ENCODE results near the gene PDK1. TPM values are rescaled to one million over a fixed set of nuclear protein-coding genes. Genes with fewer than 3 reads are reported as not detected.
"Not testable (repeated sequence)": the region's sequence is repeated elsewhere in the genome, so short reads cannot be mapped to it uniquely, and the experiment has no call there.

Gene PDK1
- 48.3 TPM for polyA plus RNA-seq (2012; ENCODE audit: missing spikeins)

DNA sequence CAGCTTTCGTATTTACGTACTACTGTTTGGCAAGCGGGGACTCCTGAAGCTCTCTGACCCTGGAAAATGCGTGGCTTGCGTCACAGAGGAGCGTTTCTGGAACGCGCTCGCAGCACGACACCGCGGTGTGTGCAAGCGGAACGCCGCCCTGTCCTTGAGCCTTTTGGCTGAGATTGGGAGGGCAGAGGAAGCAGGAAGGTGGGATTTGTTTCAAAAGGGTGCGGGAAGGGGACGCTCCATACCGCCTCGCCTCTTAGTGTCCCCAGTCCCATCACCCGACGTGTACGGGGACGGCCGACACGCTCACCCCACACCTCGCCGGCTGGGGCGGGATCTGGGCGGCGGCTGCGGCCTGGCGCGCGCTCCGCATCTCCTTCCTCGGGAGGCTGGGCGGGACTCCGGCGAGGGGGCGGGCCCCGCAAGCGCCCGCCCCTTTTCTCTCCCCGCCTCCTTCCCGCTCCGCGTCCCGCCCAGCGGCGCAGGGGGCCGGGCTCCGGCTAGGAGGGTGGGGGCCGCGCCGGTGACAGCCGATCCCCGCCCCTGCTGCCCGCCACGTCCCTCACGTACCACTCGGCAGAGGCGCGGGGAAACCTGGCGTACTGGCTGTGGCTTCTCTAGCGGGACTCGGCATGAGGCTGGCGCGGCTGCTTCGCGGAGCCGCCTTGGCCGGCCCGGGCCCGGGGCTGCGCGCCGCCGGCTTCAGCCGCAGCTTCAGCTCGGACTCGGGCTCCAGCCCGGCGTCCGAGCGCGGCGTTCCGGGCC, at the start of gene PDK1:
Gene PDK1, plus strand, starts transcription at position 569 of the 762 bp plus-strand sequence. Its CDS starts 61 bp downstream, at position 630.
- FAIRE-seq = peak; percentile 94
- TF ChIP-seq POLR2AphosphoS5 (IDR thresholded peaks at IDR 0.05; ENCODE audit: low read depth, low read length) = peak; percentile 76
- TF ChIP-seq POLR2A (IDR thresholded peaks at IDR 0.05; ENCODE audit: low read depth, low read length) = peak; percentile 90
- TF ChIP-seq TAF1 (IDR thresholded peaks at IDR 0.05; ENCODE audit: borderline replicate concordance, low read depth, low read length) = peak; percentile 35; the same call in 1 of the 2 replicates
- DNase-seq (ENCODE audit: insufficient read length) = peak; percentile 74

DNA sequence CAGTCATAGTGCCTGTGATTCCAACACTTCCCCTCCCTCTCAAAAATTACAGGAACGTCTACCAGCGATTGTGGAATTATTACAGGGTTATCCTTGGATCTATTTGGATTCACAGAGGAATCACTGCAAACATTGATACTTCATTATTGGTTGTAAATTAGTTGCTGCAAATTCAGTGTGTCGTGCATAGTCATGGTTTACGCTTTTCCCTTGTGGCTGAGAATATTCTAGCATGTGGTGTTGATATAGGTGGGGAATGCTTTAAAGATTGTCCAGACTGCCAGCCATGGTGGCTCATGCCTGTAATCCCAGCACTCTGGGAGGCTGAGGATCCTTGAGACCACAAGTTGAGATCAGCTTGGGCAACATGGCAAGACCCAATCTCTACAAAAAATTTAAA, 48.7 kb upstream of the PDK1 start:
- FAIRE-seq (no peak), DNase-seq (ENCODE audit: insufficient read length) (no peak)
- TF ChIP-seq POLR2A (IDR thresholded peaks at IDR 0.05; ENCODE audit: low read depth, low read length) (no peak), POLR2AphosphoS5 (IDR thresholded peaks at IDR 0.05; ENCODE audit: low read depth, low read length) (no peak), TAF1 (IDR thresholded peaks at IDR 0.05; ENCODE audit: borderline replicate concordance, low read depth, low read length) (no peak)

DNA sequence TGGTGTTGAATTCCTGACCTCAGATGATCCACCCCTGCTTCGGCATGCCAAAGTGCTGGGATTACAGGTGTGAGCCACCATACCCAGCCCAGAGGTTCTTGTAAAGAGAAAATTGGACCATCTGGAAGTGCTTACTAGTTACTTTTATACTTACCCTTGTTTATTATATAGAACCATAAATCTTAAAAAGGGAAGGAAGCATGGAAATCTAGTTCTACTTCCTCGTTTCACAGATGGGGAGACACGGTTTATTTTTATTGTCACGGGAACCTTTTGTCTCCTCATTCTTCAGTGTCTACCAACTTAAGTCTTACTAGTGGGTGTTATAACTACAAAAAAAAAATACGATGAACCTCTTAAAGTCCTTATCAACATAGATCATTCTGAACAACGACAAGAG, 45.8 kb upstream of the PDK1 start:
- DNase-seq (ENCODE audit: insufficient read length) (no peak), FAIRE-seq (no peak)
- no peak for TF ChIP-seq POLR2A (IDR thresholded peaks at IDR 0.05; ENCODE audit: low read depth, low read length)

DNA sequence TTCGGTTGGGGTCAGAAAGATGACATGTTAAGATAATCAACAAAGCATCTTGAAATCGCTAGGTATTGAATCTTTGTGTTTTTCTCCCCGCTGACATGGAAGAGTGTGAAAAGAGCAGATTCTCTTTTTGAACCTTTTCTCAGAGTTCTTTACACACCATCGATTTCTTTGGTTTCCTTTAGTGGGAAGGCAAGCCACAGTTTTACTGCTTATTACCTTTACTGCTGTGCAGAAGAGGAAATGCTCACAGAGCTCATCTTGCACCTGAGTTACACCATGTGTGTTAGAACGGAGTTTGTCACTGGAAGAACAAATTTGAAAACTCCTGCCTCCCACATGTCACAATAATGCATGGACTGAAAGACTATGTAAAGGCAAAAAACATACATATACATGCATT, 45.3 kb upstream of the PDK1 start:
- FAIRE-seq (no peak), DNase-seq (ENCODE audit: insufficient read length) (no peak)
- no peak for TF ChIP-seq POLR2AphosphoS5 (IDR thresholded peaks at IDR 0.05; ENCODE audit: low read depth, low read length)
- TF ChIP-seq POLR2A (IDR thresholded peaks at IDR 0.05; ENCODE audit: low read depth, low read length) = no peak
- TF ChIP-seq TAF1 (IDR thresholded peaks at IDR 0.05; ENCODE audit: borderline replicate concordance, low read depth, low read length) = no peak

DNA sequence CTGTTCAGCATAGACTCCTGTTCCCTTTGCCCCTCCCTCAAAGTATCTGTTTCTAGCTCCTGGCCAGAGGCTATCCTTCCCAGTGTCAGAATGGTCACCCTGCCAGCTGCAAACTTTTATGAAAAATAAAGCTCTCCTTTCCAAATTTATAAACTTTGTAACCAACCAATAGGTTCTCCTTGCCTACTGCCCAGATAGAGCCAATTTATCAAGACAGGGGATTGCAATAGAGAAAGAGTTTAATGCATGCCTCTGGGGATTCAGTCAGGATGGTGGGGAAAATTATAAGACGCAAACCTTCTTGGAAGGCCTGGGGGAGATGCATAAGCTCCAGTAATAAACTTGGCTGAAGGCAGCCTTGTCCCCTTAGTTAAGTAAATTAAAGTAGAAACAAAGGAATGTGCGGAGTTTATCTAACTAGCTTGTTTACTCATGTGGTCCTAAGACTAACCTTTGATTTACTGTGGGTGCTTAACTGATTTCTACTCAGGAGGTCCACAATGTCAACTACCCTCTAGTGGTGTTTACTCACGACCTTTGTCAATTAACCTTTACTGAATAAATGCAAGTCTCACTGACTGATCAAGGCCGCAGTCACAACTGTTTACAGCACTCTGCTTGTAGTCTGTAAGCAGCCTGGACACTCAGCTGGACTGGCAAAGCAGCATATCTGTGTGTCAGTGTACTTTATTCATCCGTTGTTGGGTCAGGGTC, 42.9 kb upstream of the PDK1 start:
- FAIRE-seq = no peak
- DNase-seq (ENCODE audit: insufficient read length) = no peak
- TF ChIP-seq POLR2A (IDR thresholded peaks at IDR 0.05; ENCODE audit: low read depth, low read length) (no peak), TAF1 (IDR thresholded peaks at IDR 0.05; ENCODE audit: borderline replicate concordance, low read depth, low read length) (no peak), POLR2AphosphoS5 (IDR thresholded peaks at IDR 0.05; ENCODE audit: low read depth, low read length) (no peak)

DNA sequence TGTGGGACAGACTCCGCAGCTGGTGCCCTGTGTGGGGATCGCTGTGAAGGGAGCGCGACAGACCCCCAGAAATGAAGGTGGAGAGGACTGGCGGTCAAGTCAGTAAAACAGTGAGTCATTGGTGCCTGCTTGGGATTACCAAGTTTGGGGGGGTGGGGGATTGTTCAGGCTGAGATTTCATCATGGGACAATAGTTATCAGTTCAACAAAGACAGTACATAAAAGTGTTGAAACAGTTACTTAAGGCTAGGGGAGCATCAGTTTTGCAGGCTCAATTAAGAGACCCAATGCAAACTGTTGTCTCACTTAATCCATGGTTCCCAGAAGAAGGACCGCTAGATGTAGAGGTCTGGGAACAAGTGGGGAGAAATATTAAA, 42.4 kb upstream of the PDK1 start:
- TF ChIP-seq POLR2A (IDR thresholded peaks at IDR 0.05; ENCODE audit: low read depth, low read length) = no peak
- TF ChIP-seq TAF1 (IDR thresholded peaks at IDR 0.05; ENCODE audit: borderline replicate concordance, low read depth, low read length) = no peak
- TF ChIP-seq POLR2AphosphoS5 (IDR thresholded peaks at IDR 0.05; ENCODE audit: low read depth, low read length) = no peak
- FAIRE-seq (no peak), DNase-seq (ENCODE audit: insufficient read length) (no peak)

DNA sequence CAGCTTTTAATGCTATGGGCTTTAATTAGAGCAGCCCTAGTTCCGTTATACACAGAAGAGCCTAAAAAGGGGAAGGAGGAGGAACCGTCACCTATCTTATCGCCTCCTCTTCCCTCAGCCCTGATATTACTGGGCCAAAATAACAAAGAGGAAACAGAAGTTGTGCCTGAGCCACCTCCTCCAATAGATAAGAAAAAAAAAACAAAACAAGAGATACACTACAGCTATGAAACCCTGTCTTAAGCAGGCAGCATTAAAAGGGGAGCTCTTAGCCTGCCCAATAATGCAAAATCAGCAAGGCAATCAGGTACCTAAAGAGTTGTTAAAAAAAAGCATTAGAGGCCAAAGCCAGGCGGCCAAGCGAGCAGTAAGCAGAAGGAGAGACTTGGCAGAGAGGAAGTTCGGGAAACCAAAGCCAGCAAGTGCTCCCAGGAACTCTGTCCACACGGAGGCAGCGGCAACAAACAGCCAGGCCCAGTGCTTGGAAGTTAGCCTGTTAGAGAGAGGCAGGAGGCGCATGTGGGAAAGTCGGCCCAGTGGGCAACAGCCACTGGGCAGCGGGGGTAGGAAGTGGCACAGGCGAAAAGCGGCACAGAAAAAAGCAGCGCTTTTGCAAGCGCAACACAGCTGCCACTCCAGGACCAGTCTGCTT, 41.8 kb upstream of the PDK1 start:
- no peak for FAIRE-seq
- no peak for DNase-seq (ENCODE audit: insufficient read length)
- no peak for TF ChIP-seq POLR2A (IDR thresholded peaks at IDR 0.05; ENCODE audit: low read depth, low read length)
- TF ChIP-seq TAF1 (IDR thresholded peaks at IDR 0.05; ENCODE audit: borderline replicate concordance, low read depth, low read length) = no peak
- TF ChIP-seq POLR2AphosphoS5 (IDR thresholded peaks at IDR 0.05; ENCODE audit: low read depth, low read length) = no peak

DNA sequence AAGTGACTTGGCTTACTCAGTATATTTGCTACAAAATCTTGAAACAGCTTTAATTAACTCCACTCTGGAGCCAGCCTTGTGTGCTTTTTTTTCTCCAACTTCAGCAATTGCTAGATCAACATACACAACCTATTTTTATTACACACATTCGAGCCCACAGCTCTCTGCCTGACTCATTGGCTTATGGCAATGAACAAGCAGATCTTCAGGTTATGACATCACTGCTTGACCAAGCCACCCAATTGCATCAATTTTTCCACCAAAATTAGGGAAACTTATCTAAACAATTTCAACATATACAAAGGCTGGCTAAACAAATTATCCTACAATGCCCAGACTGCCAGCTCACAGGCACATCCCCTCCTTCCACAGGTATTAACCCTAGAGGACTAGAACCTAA, 39.6 kb upstream of the PDK1 start:
- DNase-seq (ENCODE audit: insufficient read length) = no peak

DNA sequence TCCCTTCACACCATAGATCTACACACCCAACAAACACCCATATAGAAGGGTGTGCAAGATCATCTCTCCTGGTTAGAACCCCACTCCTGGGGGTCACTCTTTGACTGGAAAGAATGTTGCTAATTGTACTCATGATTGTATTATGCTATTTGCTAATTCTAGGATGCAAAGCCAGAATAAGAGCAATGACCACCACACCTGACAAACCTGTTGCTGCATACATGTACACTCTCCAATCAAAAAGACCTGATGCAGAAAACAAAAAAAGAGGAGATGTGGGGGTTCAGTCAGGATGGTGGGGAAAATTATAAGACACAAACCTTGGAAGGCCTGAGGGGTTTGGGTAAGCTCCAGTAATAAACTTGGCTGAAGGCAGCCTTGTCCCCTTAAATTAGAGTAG, 36.9 kb upstream of the PDK1 start:
- FAIRE-seq = no peak
- no peak for TF ChIP-seq TAF1 (IDR thresholded peaks at IDR 0.05; ENCODE audit: borderline replicate concordance, low read depth, low read length)
- no peak for TF ChIP-seq POLR2AphosphoS5 (IDR thresholded peaks at IDR 0.05; ENCODE audit: low read depth, low read length)
- no peak for TF ChIP-seq POLR2A (IDR thresholded peaks at IDR 0.05; ENCODE audit: low read depth, low read length)
- DNase-seq (ENCODE audit: insufficient read length) = no peak

More for the DNA sequence above, 39.6 kb upstream of the PDK1 start:
- FAIRE-seq = no peak
- no peak for TF ChIP-seq TAF1 (IDR thresholded peaks at IDR 0.05; ENCODE audit: borderline replicate concordance, low read depth, low read length)
- TF ChIP-seq POLR2A (IDR thresholded peaks at IDR 0.05; ENCODE audit: low read depth, low read length) = no peak

DNA sequence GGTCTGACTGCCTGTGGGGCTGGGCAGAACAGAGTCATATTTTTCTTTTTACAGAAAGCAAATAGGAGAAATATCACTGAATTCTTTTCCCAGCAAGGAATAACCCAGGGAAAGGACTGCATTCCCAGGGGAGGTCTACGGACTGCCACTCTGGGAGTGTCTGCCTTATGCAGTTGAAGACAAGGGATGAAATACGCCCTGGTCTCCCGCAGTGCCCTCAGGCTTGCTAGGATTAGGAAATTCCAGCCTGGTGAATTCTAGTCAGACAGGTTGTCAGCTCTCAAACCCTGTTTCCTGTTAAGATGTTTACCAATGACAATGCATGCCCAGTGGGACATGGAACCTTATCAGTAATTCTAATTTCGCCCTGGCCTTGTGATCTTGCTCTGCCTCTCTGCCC, 30.3 kb upstream of the PDK1 start:
- FAIRE-seq (no peak), DNase-seq (ENCODE audit: insufficient read length) (no peak)
- TF ChIP-seq TAF1 (IDR thresholded peaks at IDR 0.05; ENCODE audit: borderline replicate concordance, low read depth, low read length) = no peak
- no peak for TF ChIP-seq POLR2A (IDR thresholded peaks at IDR 0.05; ENCODE audit: low read depth, low read length)
- no peak for TF ChIP-seq POLR2AphosphoS5 (IDR thresholded peaks at IDR 0.05; ENCODE audit: low read depth, low read length)

DNA sequence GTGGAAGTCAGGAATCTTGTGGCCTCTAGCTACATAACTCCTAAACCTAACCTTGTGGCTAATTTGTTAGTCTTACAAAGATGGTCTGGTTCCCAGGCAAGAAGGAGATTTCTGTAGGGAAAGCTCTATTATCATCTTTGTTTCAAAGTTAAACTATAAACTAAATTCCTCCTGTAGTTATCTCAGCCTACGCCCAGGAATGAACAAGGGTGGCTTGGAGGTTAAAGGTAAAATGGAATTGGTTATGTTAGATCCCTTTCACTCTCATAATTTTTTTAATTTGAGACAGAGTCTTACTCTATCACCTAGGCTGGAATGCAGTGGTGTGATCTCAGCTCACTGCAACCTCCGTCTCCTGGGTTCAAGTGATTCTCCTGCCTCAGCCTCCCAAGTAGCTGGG, 24.6 kb upstream of the PDK1 start:
- no peak for FAIRE-seq
- no peak for DNase-seq (ENCODE audit: insufficient read length)
- TF ChIP-seq TAF1 (IDR thresholded peaks at IDR 0.05; ENCODE audit: borderline replicate concordance, low read depth, low read length) (no peak), POLR2A (IDR thresholded peaks at IDR 0.05; ENCODE audit: low read depth, low read length) (no peak), POLR2AphosphoS5 (IDR thresholded peaks at IDR 0.05; ENCODE audit: low read depth, low read length) (no peak)

DNA sequence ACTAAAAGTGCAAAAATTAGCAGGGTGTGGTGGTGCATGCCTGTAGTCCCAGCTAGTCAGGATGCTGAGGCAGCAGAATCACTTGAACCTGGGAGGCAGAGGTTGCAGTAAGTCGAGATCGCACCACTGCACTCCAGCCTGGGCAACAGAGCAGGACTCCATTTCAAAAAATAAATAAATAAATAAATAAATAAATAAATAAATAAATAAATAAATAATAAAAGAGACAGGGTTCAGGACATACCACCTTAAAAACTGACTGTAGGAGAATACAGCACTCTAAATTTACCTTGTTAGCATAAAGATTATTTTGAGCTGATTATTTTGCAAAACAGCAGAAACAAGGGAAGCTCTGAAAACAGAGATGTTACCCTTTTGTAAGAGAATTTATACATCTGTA, 23.4 kb upstream of the PDK1 start:
- DNase-seq (ENCODE audit: insufficient read length); FAIRE-seq: not testable (repeated sequence)
